GM19397 (cell line): ENCODE results near the gene A1CF.

Experiments used
- ATAC-seq: cut with Tn5 transposase; IDR thresholded peaks from one replicate; pipeline ENCODE4 v1.9.1; 2021; ENCODE audit warnings: mild to moderate bottlenecking, moderate library complexity; ENCODE audit not compliant: unreplicated experiment

A1CF gene

GRCh38 chr10:50862719-50863118 is 22.7 kb downstream of the A1CF start:
- ATAC-seq = no peak

GRCh38 chr10:50861370-50861769 is 24.1 kb downstream of the A1CF start:
- no peak for ATAC-seq

- no peak for ATAC-seq
Measured at GRCh38 chr10:50857579-50857978, 27.8 kb downstream of the A1CF start.

- no peak for ATAC-seq
Measured at GRCh38 chr10:50855461-50855860, 30.0 kb downstream of the A1CF start.

GRCh38 chr10:50855015-50855414 is 30.4 kb downstream of the A1CF start:
- ATAC-seq = no peak

- no peak for ATAC-seq
Measured at GRCh38 chr10:50853557-50853956, 31.9 kb downstream of the A1CF start.

GRCh38 chr10:50851884-50852671 is 33.3 kb downstream of the A1CF start:
- ATAC-seq = no peak

GRCh38 chr10:50850578-50851230 is 34.7 kb downstream of the A1CF start:
- no peak for ATAC-seq

- ATAC-seq = no peak
Measured at GRCh38 chr10:50846753-50847152, 38.7 kb downstream of the A1CF start.

GRCh38 chr10:50837095-50837494 is 48.3 kb downstream of the A1CF start:
- ATAC-seq = no peak

- no peak for ATAC-seq
Measured at GRCh38 chr10:50832171-50832751, 53.2 kb downstream of the A1CF start.

GRCh38 chr10:50830066-50830465 is 55.4 kb downstream of the A1CF start:
- no peak for ATAC-seq

GRCh38 chr10:50824782-50825181 is 60.6 kb downstream of the A1CF start:
- ATAC-seq = no peak

GRCh38 chr10:50823789-50824188 is 61.6 kb downstream of the A1CF start:
- no peak for ATAC-seq

- no peak for ATAC-seq
Measured at GRCh38 chr10:50809596-50809995, 75.8 kb downstream of the A1CF start.

GRCh38 chr10:50807851-50808776 is 77.3 kb downstream of the A1CF start:
- ATAC-seq = no peak

GRCh38 chr10:50805981-50806622 is 79.3 kb downstream of the A1CF start:
- ATAC-seq = no peak

GRCh38 chr10:50799595-50799994 is 85.8 kb downstream of the A1CF start:
- no peak for ATAC-seq

- ATAC-seq = no peak
Measured at GRCh38 chr10:50798297-50798696, 87.1 kb downstream of the A1CF start.

GRCh38 chr10:50796693-50797092 is 88.7 kb downstream of the A1CF start:
- ATAC-seq = no peak

GRCh38 chr10:50794490-50794889 is 90.9 kb downstream of the A1CF start:
- ATAC-seq = no peak
